ENCODE data around the gene TRIM37. TPM values are rescaled to one million over a fixed set of nuclear protein-coding genes. Genes with fewer than 3 reads are reported as not detected.

TRIM37 gene
- total RNA-seq, 1 experiment from 2014 or later: 38.9 TPM

DNA sequence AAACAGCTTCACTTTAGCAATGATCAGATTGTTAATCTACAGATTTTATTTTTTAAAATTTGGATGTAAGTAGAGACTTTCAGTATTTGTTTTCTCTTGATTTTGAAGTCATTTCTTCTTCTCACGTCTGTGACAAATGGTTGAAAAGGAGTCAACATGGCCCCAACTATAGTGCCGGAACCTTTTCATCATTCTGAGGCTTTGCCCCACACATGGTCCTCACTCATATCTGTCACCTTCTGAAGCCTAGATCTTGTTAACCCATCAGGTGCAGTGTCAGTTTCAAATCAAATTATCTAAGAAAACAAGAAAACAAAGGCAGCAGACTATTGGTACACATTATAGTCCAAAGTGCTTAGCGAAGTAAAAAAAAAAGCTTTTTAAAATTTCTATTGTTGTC lies 124.1 kb downstream of the TRIM37 start:
- BruUV-seq (replicated peaks): no TSS peak
- ChIA-PET POLR2A (interaction anchor here (1.1 kb wide), 1 partner anchor 290 kb away, joined by 3 read pairs; the partner anchor contains the start of gene RAD51C), CTCF (interaction anchor here (0.7 kb wide), 1 partner anchor 37 kb away, joined by 5 read pairs; no protein-coding TSS in a partner anchor)
- no peak overlapping the region for H3K4me3 Mint-ChIP-seq (ENCODE audit: unreplicated experiment)
- intact Hi-C loops (cut with micrococcal nuclease): no loop called here
- TF ChIP-seq, protein P1, sequence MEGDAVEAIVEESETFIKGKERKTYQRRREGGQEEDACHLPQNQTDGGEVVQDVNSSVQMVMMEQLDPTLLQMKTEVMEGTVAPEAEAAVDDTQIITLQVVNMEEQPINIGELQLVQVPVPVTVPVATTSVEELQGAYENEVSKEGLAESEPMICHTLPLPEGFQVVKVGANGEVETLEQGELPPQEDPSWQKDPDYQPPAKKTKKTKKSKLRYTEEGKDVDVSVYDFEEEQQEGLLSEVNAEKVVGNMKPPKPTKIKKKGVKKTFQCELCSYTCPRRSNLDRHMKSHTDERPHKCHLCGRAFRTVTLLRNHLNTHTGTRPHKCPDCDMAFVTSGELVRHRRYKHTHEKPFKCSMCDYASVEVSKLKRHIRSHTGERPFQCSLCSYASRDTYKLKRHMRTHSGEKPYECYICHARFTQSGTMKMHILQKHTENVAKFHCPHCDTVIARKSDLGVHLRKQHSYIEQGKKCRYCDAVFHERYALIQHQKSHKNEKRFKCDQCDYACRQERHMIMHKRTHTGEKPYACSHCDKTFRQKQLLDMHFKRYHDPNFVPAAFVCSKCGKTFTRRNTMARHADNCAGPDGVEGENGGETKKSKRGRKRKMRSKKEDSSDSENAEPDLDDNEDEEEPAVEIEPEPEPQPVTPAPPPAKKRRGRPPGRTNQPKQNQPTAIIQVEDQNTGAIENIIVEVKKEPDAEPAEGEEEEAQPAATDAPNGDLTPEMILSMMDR (IDR thresholded peaks at IDR 0.05; ENCODE audit: unreplicated experiment): no peak
- DNase-seq (ENCODE audit: unreplicated experiment): no peak
- H3K4me1 Mint-ChIP-seq (ENCODE audit: insufficient read depth, unreplicated experiment): no peaks in the 10 kb centered on the region
- H3K36me3 Mint-ChIP-seq (ENCODE audit: insufficient read depth, unreplicated experiment): no peaks in the 10 kb centered on the region
- H3K9me3 Mint-ChIP-seq (ENCODE audit: unreplicated experiment): no peaks in the 10 kb centered on the region
- no peaks in the 10 kb centered on the region for H3K27me3 Mint-ChIP-seq (ENCODE audit: insufficient read depth, unreplicated experiment)
- H3K27ac Mint-ChIP-seq (ENCODE audit: low read depth, unreplicated experiment): no peak overlapping the region

DNA sequence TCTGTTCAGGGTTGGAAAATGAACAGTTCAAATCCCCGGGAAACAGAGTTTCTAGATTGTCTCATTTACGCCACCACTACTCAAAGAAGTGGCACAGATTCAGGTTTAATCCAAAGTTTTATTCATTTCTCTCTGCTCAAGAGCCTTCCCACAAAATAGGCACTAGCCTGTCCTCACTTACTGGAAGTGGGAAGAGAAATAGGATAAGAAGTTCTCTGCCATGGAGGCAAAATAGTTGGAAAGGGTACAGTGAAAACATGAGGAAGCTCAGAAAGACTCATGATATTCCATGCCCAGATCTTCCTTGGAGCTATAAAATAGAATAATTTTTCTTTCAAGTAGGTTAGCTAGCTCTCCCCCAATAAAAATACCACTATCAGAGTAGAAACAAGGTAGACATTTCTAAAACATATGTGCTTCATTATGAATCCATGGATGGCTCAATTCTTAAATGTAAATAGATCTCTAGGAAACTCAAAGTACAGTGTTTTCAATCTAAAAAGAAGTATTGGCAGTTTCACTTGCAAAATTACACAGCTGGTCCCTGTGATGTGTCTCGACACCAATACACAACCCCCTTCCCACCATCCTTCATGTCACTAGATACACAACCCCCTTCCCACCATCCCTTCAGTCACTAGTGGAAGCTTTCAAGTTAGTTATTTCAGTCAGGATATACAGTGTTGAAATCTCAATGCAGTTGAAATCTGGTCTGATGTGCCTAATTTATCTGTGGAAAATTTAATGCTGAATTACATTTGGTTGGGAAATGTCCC lies 125.8 kb downstream of the TRIM37 start:
- peaks cover 1% of the 10 kb centered on the region for H3K4me1 Mint-ChIP-seq (ENCODE audit: insufficient read depth, unreplicated experiment)
- CTCF ChIA-PET: no interaction called here
- intact Hi-C loops (cut with micrococcal nuclease): no loop called here
- no peaks in the 10 kb centered on the region for H3K36me3 Mint-ChIP-seq (ENCODE audit: insufficient read depth, unreplicated experiment)
- no peak overlapping the region for H3K27ac Mint-ChIP-seq (ENCODE audit: low read depth, unreplicated experiment)
- TF ChIP-seq, protein P1 (IDR thresholded peaks at IDR 0.05; ENCODE audit: unreplicated experiment): no peak
- POLR2A ChIA-PET: interaction anchor here (0.7 to 1.7 kb wide), 2 partner anchors 9 to 224 kb away, joined by 3 read pairs; no protein-coding TSS in a partner anchor
- no peak for DNase-seq (ENCODE audit: unreplicated experiment)
- H3K27me3 Mint-ChIP-seq (ENCODE audit: insufficient read depth, unreplicated experiment): no peaks in the 10 kb centered on the region
- H3K9me3 Mint-ChIP-seq (ENCODE audit: unreplicated experiment): no peaks in the 10 kb centered on the region
- BruUV-seq (replicated peaks): no TSS peak
- no peak overlapping the region for H3K4me3 Mint-ChIP-seq (ENCODE audit: unreplicated experiment)

DNA sequence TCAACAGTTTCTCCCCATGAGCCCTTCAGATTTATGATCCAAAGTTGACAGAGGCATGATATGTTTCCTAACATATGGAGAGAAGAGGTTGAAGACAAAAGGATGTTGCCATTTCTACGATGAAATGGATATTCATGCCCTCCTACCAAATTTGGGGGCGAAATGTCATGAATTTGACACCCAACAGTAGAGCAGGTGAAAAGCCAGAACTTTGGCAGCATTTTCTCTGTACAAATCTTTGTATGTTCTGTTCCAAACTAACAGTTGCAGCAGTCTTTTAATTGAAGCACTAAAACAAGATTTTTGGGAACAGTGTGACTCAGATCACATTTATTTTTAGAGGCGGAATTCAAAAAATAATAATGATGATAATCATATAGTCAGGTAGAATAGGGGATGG lies 130.1 kb downstream of the TRIM37 start:
- ChIA-PET POLR2A (interaction anchor here (0.9 kb wide), 1 partner anchor 9 kb away, joined by 3 read pairs; no protein-coding TSS in a partner anchor), CTCF (no interaction called here)
- H3K9me3 Mint-ChIP-seq (ENCODE audit: unreplicated experiment): no peaks in the 10 kb centered on the region
- TF ChIP-seq, protein P1 (IDR thresholded peaks at IDR 0.05; ENCODE audit: unreplicated experiment): no peak
- H3K4me3 Mint-ChIP-seq (ENCODE audit: unreplicated experiment): no peak overlapping the region
- peaks cover 4% of the 10 kb centered on the region for H3K4me1 Mint-ChIP-seq (ENCODE audit: insufficient read depth, unreplicated experiment)
- BruUV-seq (replicated peaks): no TSS peak
- H3K36me3 Mint-ChIP-seq (ENCODE audit: insufficient read depth, unreplicated experiment): no peaks in the 10 kb centered on the region
- no peak for DNase-seq (ENCODE audit: unreplicated experiment)
- H3K27ac Mint-ChIP-seq (ENCODE audit: low read depth, unreplicated experiment): no peak overlapping the region
- no peaks in the 10 kb centered on the region for H3K27me3 Mint-ChIP-seq (ENCODE audit: insufficient read depth, unreplicated experiment)
- intact Hi-C loops (cut with micrococcal nuclease): no loop called here

DNA sequence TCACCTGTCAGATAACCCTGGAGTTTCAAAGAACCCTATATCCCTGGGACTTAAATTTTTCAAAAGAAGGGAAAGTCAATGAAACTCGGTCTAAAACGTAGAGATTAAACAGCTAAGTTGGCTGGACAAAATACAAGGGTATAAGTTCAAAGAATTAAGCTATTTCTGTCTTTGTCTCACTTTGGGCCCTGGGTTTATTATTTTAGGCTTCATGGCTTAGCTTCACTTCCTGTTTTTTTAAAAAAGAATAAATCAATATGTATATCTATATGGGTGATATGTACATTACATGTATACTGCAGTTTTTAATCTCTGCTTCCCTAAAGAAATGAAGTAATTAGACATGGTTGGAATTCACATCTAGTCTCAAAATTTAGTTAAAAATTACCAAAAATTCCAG lies 132.3 kb downstream of the TRIM37 start:
- peaks cover 4% of the 10 kb centered on the region for H3K4me1 Mint-ChIP-seq (ENCODE audit: insufficient read depth, unreplicated experiment)
- no peaks in the 10 kb centered on the region for H3K27me3 Mint-ChIP-seq (ENCODE audit: insufficient read depth, unreplicated experiment)
- H3K27ac Mint-ChIP-seq (ENCODE audit: low read depth, unreplicated experiment): no peak overlapping the region
- intact Hi-C loops (cut with micrococcal nuclease): no loop called here
- H3K36me3 Mint-ChIP-seq (ENCODE audit: insufficient read depth, unreplicated experiment): no peaks in the 10 kb centered on the region
- DNase-seq (ENCODE audit: unreplicated experiment): no peak
- BruUV-seq (replicated peaks): no TSS peak
- H3K4me3 Mint-ChIP-seq (ENCODE audit: unreplicated experiment): no peak overlapping the region
- POLR2A ChIA-PET: interaction anchor here (0.6 kb wide), 1 partner anchor 369 kb away, joined by 4 read pairs; no protein-coding TSS in a partner anchor
- H3K9me3 Mint-ChIP-seq (ENCODE audit: unreplicated experiment): no peaks in the 10 kb centered on the region
- TF ChIP-seq, protein P1 (IDR thresholded peaks at IDR 0.05; ENCODE audit: unreplicated experiment): no peak
- CTCF ChIA-PET: no interaction called here
